ENCODE measurements around the gene TMEM156. TPM values are rescaled to one million over a fixed set of nuclear protein-coding genes. Genes with fewer than 3 reads are reported as not detected.
"Not testable (repeated sequence)": the region's sequence is repeated elsewhere in the genome, so short reads cannot be mapped to it uniquely, and the experiment has no call there.

The TMEM156 gene
- total RNA-seq, 1 donor from 2014 or later: not detected

DNA sequence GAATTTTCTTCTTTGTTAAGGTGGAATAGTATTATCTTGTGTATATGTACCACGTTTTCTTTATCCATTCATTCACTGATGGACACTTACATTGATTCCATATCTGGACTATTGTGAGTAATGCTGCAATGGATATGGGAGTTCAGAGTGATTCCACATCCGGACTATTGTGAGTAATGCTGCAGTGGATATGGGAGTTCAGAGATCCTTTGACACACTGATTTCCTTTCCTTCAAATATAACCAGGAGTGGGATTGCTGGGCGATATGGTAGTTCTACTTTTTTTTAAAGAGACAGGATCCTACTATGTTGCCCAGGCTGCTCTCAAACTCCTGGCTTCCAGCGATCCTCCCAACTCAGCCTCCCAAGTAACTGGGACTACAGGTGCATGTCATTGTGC is 12.1 kb downstream of the TMEM156 start:
- intact Hi-C loops (cut with DNase I): no loop called here
- no peak for DNase-seq
- no peak for ATAC-seq (ENCODE audit: poor library complexity)

- intact Hi-C loops (cut with DNase I): no loop called here
- ATAC-seq (ENCODE audit: poor library complexity): no peak
- no peak for DNase-seq
These were observed 18.2 kb downstream of the TMEM156 start for GRCh38 chr4:39014028-39014427.

DNA sequence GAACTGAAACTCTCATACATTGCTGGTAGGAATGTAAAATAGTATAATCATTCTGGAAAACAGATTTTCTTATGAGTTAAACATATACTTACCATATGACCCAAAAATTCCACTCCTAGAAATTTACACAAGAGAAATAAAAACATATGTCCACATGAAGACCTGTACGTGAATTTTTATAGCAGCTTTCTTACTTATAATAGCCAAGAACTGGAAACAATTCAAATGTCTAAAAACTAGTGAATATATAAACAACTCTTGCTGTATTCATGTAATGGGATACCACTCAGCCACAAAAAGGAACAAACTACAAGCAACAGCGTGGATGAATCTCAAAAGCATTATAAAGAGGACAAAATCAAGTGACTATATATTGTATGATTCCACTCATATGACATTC is 27.5 kb downstream of the TMEM156 start:
- DNase-seq: no peak
- intact Hi-C loops (cut with DNase I): no loop called here
- ATAC-seq (ENCODE audit: poor library complexity): no peak

DNA sequence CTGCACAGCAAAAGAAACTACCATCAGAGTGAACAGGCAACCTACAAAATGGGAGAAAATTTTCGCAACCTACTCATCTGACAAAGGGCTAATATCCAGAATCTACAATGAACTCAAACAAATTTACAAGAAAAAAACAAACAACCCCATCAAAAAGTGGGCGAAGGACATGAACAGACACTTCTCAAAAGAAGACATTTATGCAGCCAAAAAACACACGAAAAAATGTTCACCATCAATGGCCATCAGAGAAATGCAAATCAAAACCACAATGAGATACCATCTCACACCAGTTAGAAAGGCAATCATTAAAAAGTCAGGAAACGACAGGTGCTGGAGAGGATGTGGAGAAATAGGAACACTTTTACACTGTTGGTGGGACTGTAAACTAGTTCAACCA is 30.2 kb downstream of the TMEM156 start:
- intact Hi-C loops (cut with DNase I); ATAC-seq (ENCODE audit: poor library complexity); DNase-seq: not testable (repeated sequence)

DNA sequence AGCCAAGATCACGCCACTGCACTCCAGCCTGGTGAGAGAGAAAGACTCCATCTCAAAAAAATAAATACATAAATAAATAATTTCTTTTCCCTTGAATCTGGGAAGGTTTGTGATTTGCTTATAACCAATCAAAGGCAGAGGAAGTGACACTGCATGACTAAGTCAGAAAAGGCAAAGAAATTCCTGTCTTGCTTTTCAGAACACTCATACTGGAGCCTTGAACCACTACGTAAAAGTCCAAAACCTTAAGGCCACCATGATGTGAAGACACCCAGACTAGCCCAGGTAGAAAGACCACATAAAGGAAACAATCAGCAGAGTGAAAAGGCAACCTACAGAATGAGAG is 36.6 kb downstream of the TMEM156 start:
- DNase-seq (no peak), ATAC-seq (ENCODE audit: poor library complexity) (no peak)
- intact Hi-C loops (cut with DNase I): no loop called here

GRCh38 chr4:38994135-38994534 is 38.1 kb downstream of the TMEM156 start:
- DNase-seq: no peak
- intact Hi-C loops (cut with DNase I): no loop called here
- ATAC-seq (ENCODE audit: poor library complexity): no peak

- no peak for DNase-seq
- intact Hi-C loops (cut with DNase I): no loop called here
- no peak for ATAC-seq (ENCODE audit: poor library complexity)
These were observed 38.5 kb downstream of the TMEM156 start for GRCh38 chr4:38993683-38994082.

- DNase-seq (no peak), ATAC-seq (ENCODE audit: poor library complexity) (no peak)
- intact Hi-C loops (cut with DNase I): no loop called here
These were observed 42.0 kb downstream of the TMEM156 start for GRCh38 chr4:38990241-38990640.

DNA sequence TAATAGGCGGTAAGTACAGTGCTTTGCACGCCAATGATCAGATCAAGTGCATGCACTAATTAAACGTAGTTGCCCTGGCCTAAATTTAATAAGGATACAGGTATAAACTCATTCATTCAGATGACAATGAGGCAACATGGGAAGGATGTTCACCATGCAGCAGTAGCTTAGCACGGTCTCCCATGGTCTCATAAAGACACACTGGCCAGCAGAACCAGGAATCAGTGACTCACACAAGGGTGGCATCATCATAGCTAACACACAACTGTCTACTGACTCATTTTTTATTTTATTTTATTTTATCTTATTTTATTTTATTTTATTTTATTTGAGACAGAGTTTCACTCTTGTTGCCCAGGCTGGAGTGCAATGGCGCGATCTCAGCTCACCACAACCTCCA is 42.7 kb downstream of the TMEM156 start:
- intact Hi-C loops (cut with DNase I): no loop called here
- no peak for ATAC-seq (ENCODE audit: poor library complexity)
- no peak for DNase-seq

GRCh38 chr4:38988353-38988752 is 43.9 kb downstream of the TMEM156 start:
- intact Hi-C loops (cut with DNase I); ATAC-seq (ENCODE audit: poor library complexity); DNase-seq: not testable (repeated sequence)

- intact Hi-C loops (cut with DNase I): no loop called here
- ATAC-seq (ENCODE audit: poor library complexity) (no peak), DNase-seq (no peak)
These were observed 44.7 kb downstream of the TMEM156 start for GRCh38 chr4:38987491-38987890.

DNA sequence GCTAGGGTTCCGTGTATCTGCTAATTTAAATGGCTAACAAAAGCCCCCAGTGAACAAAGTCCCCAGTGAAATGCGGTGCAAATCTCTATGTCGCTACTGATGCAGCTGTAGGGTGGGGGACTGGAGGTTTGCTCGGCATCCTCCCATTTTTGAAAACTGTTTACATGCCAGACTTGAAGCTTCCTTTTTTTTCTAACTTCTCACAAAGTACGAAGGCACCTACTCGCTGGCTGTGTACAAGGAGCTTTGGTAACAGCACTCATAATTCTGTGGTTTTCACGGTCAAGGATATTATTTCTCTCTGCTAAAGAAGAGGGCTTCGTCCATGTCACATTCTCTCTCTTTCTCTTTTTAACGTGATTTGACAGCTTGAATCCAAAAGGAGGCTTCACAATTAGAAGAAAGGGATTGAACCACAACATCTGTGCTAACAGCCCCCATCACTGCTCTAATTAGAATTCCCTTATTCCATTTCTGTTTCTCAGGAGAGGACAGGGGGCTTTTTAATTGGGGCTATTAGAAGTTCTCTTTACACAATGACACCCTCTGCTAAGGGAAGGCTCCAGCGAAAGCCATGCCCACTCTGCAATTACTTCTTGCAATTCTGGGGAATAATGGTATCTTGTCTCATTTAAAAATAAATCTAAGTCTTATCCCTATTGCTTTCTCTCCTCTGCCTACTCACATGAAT is 46.7 kb downstream of the TMEM156 start:
- intact Hi-C loops (cut with DNase I): no loop called here
- DNase-seq: no peak

DNA sequence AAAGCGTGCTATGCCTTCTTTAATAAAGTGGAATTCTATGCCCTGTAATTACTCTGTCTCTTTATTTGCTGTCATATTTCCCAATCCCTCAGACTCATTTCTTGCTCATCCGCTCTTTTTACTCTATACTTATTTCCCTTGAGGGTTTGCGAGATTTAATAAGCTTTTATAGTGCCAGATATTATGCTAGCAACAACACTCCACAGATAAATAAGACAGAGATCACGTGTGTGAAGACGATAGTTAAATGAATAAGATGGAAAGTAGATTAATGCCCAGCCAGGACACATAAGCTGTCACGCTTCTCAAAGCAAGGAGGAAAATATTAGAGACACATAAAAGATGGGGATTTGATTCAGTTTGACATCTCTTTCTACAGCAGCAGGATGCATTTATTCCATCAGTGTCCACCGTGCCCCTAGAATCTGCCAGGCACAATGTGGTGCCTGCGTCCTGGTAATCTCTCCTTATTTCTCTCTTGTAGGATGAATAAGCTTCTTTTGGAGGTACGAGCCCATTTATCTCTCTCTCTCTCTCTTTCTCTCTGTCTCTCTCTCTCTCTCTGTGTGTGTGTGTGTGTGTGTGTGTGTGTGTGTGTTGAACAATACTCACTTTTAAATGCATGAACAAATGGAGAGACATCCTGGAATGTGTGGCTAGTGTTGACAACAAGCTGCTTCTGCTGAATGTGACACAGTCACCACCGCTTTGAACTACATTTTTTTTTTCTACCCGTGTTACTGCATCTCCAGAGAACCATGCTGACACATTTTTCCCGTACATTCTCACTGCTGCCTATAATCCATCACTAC is 48.2 kb downstream of the TMEM156 start:
- intact Hi-C loops (cut with DNase I): no loop called here
- DNase-seq: no peak
- ATAC-seq (ENCODE audit: poor library complexity): no peak

More for the DNA sequence above, 46.7 kb downstream of the TMEM156 start:
- no peak for ATAC-seq (ENCODE audit: poor library complexity)

- intact Hi-C loops (cut with DNase I): no loop called here
- no peak for DNase-seq
- no peak for ATAC-seq (ENCODE audit: poor library complexity)
These were observed 48.9 kb downstream of the TMEM156 start for GRCh38 chr4:38983291-38983690.

DNA sequence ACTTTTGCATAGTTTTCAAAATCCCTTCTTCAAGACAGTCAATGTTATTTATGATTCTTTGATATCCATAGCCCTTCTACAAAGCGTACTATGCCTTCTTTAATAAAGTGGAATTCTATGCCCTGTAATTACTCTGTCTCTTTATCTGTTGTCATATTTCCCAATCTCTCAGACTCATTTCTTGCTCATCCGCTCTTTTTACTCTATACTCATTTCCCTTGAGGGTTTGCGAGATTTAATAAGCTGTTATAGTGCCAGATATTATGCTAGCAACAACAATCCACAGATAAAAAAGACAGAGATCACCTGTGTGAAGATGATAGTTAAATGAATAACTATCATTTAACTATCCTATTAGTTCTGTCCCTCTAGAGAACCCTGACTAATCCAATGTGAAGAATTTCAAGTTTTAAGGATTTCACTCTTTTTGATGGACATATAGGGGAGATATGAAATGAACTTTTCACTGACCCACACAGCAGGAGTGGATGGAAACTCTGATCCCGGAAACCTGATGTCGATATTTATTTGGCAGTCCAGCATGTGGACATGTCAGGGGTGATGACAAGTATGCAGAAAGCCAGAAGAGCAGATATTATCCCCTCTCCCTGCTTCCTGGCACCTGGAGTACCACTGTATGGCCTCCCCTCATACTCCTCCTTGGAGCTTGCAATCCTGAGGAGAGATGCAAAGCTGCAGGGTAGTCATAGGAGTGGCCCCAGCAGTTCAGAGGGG is 49.7 kb downstream of the TMEM156 start:
- no peak for ATAC-seq (ENCODE audit: poor library complexity)
- intact Hi-C loops (cut with DNase I): no loop called here
- DNase-seq: no peak

DNA sequence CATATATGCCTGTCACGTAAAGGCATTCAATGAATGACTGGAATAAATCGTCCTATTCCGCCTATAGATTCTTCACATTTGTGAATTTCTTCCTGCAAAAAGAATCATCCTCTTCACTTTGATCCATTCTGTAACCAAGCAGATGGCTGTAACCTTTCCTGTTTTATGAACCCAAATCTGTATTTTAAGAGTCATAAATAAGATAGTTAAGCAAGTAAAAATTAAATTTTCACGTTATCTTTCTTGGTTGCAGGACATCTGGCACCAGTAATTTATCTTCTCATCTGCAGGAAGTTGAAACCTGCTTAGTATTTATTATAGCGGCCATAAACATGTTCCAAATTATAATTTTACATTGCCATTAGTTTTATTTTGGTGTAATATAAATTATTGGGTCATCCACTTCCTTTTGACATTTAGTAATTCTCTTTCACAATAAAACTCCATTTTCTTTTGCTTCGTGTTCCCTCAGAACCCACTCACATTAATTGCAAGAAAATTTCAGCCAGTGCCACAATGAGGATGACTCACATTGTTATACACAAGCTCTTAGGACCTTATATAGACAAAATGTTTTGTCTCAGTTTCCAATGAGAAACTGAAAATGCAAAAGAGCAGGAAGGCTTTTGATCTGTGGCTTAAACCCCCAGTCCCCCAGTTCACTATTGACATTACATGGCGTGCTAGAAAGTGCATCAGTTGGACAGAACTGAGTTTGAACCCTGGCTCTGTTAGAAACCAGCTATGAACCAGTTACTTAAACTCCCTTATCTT is 51.1 kb downstream of the TMEM156 start:
- DNase-seq (no peak), ATAC-seq (ENCODE audit: poor library complexity) (no peak)
- intact Hi-C loops (cut with DNase I): no loop called here

GRCh38 chr4:38979511-38980230 is 52.5 kb downstream of the TMEM156 start:
- intact Hi-C loops (cut with DNase I): no loop called here
- ATAC-seq (ENCODE audit: poor library complexity) (no peak), DNase-seq (no peak)

DNA sequence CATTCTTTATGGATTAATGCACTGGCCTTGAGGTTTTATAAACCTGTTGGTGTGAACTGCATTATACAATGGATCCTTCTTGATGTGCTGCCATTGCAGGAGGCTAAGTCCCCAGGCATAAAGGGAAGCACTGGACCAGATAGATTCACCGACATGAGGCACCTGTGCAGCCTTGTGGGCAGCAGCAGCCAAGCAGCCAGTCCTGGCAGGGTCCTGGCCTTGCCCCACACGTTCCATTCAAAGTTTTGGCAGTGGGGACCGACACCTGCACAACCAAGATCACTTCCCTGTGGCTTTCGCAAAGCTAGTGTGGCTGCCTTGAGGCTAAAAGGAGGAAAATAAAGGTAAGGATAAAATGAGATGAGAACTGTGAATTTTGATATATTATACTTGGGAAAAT is 53.1 kb downstream of the TMEM156 start:
- ATAC-seq (ENCODE audit: poor library complexity): no peak
- intact Hi-C loops (cut with DNase I): no loop called here
- no peak for DNase-seq
